K562 (cell line): ENCODE measurements around the gene GPSM3. TPM values are rescaled to one million over a fixed set of nuclear protein-coding genes. Genes with fewer than 3 reads are reported as not detected.

Experiments
- BRCA1 ChIP-seq, 2 experiments: fragments of 450-650 bp in 1 of 2; sonication (generic) in 1 of 2; formaldehyde crosslinking in 1 of 2; IDR thresholded peaks; 2 replicates each; pipeline versions ENCODE4 v1.5.0 to v1.6.1; 2017 to 2020; ENCODE audit warnings: mild to moderate bottlenecking in 1 of 2, missing genetic modification reagents in 1 of 2
- HBP1 ChIP-seq: fragments of 450-650 bp; formaldehyde crosslinking; IDR thresholded peaks from 2 replicates; pipeline ENCODE4 v1.4.0; 2022; ENCODE audit warnings: missing genetic modification characterization
- NR1H2 ChIP-seq: sonication (generic); formaldehyde crosslinking; IDR thresholded peaks from 2 replicates; pipeline ENCODE4 v1.4.0; 2020; ENCODE audit warnings: mild to moderate bottlenecking, missing genetic modification reagents
- POLR2A ChIP-seq: fragments of 450-650 bp; conservative IDR thresholded peaks from 2 replicates; pipeline ENCODE4 v1.6.1; 2016
- SMARCA5 ChIP-seq: fragments of 450-650 bp; IDR thresholded peaks from 2 replicates; pipeline ENCODE4 v1.6.1; 2016
- TAF15 ChIP-seq: fragments of 200-400 bp; formaldehyde crosslinking; IDR thresholded peaks from 2 replicates; pipeline ENCODE4 v1.6.1; 2017; ENCODE audit warnings: mild to moderate bottlenecking, low read depth, low read length, moderate library complexity
- TEAD4 ChIP-seq, 2 experiments: sonication (generic) in 1 of 2; formaldehyde crosslinking in 1 of 2; IDR thresholded peaks; 2 replicates each; pipeline versions ENCODE4 v1.6.1 to v1.8.0; 2012 to 2022; ENCODE audit warnings: borderline replicate concordance in 1 of 2, inconsistent platforms in 1 of 2, low read length in 1 of 2, mild to moderate bottlenecking in 1 of 2, missing genetic modification reagents in 1 of 2
- THAP7 ChIP-seq: fragments of 250-450 bp; sonication (Bioruptor Pico); IDR thresholded peaks from 2 replicates; pipeline ENCODE4 v1.5.0; 2021
- ZC3H11A ChIP-seq: IDR thresholded peaks from 2 replicates; pipeline ENCODE4 v1.6.1; 2012; ENCODE audit warnings: low read depth, low read length, improper control_type of control experiment
- ZNF165 ChIP-seq: fragments of 250-450 bp; sonication (Bioruptor Pico); IDR thresholded peaks from 2 replicates; pipeline ENCODE4 v1.4.0; 2020; ENCODE audit warnings: borderline replicate concordance
- polyA plus RNA-seq, 8 experiments: library from polyadenylated mRNA; depleted of rRNA in 4 of 8; stranded (reverse) in 5 of 8; unstranded in 3 of 8; fragments of >200 nt; fragmentation: Nextera tagmentation in 2 of 8; fragmentation: Illumina TruSeq in 1 of 8; extraction: Ambion mirVana in 2 of 8; extraction: Trizol in 1 of 8; gene quantifications; 2 replicates each; pipeline versions ENCODE4 v1.2.1 to v1.2.3, GENCODE V29; 2011 to 2014; ENCODE audit warnings: inconsistent platforms in 1 of 8, missing spikeins in 1 of 8
- total RNA-seq, 7 experiments: library from RNA; depleted of rRNA in 6 of 7; stranded (reverse); fragments of >200 nt in 6 of 7; fragmentation: Illumina TruSeq in 2 of 7; extraction: Trizol in 2 of 7; gene quantifications; 2 replicates each; pipeline versions ENCODE4 v1.2.1 to v1.2.3, GENCODE V29; 2011 to 2021; ENCODE audit warnings: low replicate concordance in 1 of 7
- TF ChIP-seq, protein P1 (sequence below), 2 experiments: fragments of 450-650 bp in 1 of 2; sonication (generic) in 1 of 2; formaldehyde crosslinking in 1 of 2; IDR thresholded peaks; 2 replicates each; pipeline versions ENCODE4 v1.7.1 to v1.9.0; 2016 to 2022; ENCODE audit warnings: inconsistent platforms in 1 of 2, mild to moderate bottlenecking in 1 of 2, missing genetic modification reagents in 1 of 2
- TF ChIP-seq, protein P2 (sequence below): sonication (generic); formaldehyde crosslinking; IDR thresholded peaks from 2 replicates; pipeline ENCODE4 v1.9.0; 2022; ENCODE audit warnings: mild to moderate bottlenecking, missing genetic modification reagents
- TF ChIP-seq, protein P3 (sequence below), 2 experiments: IDR thresholded peaks; 2 replicates each; pipeline ENCODE4 v1.6.1; 2011; ENCODE audit warnings: borderline replicate concordance in 1 of 2, control low read depth in 1 of 2, low read depth in 1 of 2, low read length in 1 of 2, mild to moderate bottlenecking in 1 of 2, mixed read lengths in 1 of 2, moderate library complexity in 1 of 2; ENCODE audit not compliant: insufficient read depth in 1 of 2, insufficient read length in 1 of 2, poor library complexity in 1 of 2, severe bottlenecking in 1 of 2; ENCODE audit errors: extremely low read depth in 1 of 2

GPSM3 gene
- total and polyA plus RNA-seq, 9 of the 15 experiments (the other 6 are each of a cell fraction or from before 2014, with no cell fraction given), result 5.3 to 42.6 (median 24.4) TPM

GRCh38 chr6:32167154-32167760 lies 25.2 kb downstream of the GPSM3 start (continued):
- TF ChIP-seq, protein P1, sequence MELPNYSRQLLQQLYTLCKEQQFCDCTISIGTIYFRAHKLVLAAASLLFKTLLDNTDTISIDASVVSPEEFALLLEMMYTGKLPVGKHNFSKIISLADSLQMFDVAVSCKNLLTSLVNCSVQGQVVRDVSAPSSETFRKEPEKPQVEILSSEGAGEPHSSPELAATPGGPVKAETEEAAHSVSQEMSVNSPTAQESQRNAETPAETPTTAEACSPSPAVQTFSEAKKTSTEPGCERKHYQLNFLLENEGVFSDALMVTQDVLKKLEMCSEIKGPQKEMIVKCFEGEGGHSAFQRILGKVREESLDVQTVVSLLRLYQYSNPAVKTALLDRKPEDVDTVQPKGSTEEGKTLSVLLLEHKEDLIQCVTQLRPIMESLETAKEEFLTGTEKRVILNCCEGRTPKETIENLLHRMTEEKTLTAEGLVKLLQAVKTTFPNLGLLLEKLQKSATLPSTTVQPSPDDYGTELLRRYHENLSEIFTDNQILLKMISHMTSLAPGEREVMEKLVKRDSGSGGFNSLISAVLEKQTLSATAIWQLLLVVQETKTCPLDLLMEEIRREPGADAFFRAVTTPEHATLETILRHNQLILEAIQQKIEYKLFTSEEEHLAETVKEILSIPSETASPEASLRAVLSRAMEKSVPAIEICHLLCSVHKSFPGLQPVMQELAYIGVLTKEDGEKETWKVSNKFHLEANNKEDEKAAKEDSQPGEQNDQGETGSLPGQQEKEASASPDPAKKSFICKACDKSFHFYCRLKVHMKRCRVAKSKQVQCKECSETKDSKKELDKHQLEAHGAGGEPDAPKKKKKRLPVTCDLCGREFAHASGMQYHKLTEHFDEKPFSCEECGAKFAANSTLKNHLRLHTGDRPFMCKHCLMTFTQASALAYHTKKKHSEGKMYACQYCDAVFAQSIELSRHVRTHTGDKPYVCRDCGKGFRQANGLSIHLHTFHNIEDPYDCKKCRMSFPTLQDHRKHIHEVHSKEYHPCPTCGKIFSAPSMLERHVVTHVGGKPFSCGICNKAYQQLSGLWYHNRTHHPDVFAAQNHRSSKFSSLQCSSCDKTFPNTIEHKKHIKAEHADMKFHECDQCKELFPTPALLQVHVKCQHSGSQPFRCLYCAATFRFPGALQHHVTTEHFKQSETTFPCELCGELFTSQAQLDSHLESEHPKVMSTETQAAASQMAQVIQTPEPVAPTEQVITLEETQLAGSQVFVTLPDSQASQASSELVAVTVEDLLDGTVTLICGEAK (IDR thresholded peaks at IDR 0.05), result peak; percentile 32; the same call in 1 of the 2 replicates
- TF ChIP-seq, protein P1 (CRISPR knock-in tag; IDR thresholded peaks at IDR 0.05), result no peak
- TF ChIP-seq, protein P2, sequence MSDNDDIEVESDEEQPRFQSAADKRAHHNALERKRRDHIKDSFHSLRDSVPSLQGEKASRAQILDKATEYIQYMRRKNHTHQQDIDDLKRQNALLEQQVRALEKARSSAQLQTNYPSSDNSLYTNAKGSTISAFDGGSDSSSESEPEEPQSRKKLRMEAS, result peak; percentile 80
- TF ChIP-seq THAP7 (CRISPR knock-in tag), result 0 out of 2 replicates have a peak, but pooled peaks have one; percentile 19
- TF ChIP-seq NR1H2 (CRISPR knock-in tag), result no peak
- 0 out of 2 replicates have a peak, but pooled peaks have one; percentile 23 for TF ChIP-seq TAF15
- 0 out of 2 replicates have a peak, but pooled peaks have one; percentile 19 for TF ChIP-seq ZNF165 (CRISPR knock-in tag)
- no peak for TF ChIP-seq BRCA1 (IDR thresholded peaks at IDR 0.05)
- 0 out of 2 replicates have a peak, but pooled peaks have one; percentile 75 for TF ChIP-seq BRCA1 (CRISPR knock-in tag; IDR thresholded peaks at IDR 0.05)
- TF ChIP-seq SMARCA5, result 0 out of 2 replicates have a peak, but pooled peaks have one; percentile 36
- no peak for TF ChIP-seq HBP1 (CRISPR knock-in tag)
- no peak for TF ChIP-seq ZC3H11A
- TF ChIP-seq, protein P3, sequence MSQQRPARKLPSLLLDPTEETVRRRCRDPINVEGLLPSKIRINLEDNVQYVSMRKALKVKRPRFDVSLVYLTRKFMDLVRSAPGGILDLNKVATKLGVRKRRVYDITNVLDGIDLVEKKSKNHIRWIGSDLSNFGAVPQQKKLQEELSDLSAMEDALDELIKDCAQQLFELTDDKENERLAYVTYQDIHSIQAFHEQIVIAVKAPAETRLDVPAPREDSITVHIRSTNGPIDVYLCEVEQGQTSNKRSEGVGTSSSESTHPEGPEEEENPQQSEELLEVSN (IDR thresholded peaks at IDR 0.05; ENCODE audit: borderline replicate concordance in 1 of 2, extremely low read depth in 1 of 2, insufficient read depth in 1 of 2, insufficient read length in 1 of 2, low read depth in 1 of 2, low read length in 1 of 2, poor library complexity in 1 of 2, severe bottlenecking in 1 of 2), result peak; percentile 5 to 10
- TF ChIP-seq TEAD4 (IDR thresholded peaks at IDR 0.05; ENCODE audit: low read length), result no peak
- peak; percentile 67; the same call in 1 of the 2 replicates for TF ChIP-seq TEAD4 (CRISPR knock-in tag; IDR thresholded peaks at IDR 0.05; ENCODE audit: borderline replicate concordance)
- 0 out of 2 replicates have a peak, but pooled peaks have one; percentile 64 for TF ChIP-seq POLR2A
